NCI-H510A treated with DMSO at 0.1 percent for 48 hours (cell line): ENCODE measurements around the gene ATF6.
"Not testable (repeated sequence)": the region's sequence is repeated elsewhere in the genome, so short reads cannot be mapped to it uniquely, and the experiment has no call there.

Experiments
- DNase-seq: peaks from one replicate; lab custom pipeline; 2025; lab: John Stamatoyannopoulos, UW

The ATF6 gene

GRCh38 chr1:161733526-161733925, 32.6 kb upstream of the ATF6 start:
- DNase-seq = no peak

- DNase-seq = no peak
Observed at GRCh38 chr1:161735837-161736236, 30.3 kb upstream of the ATF6 start.

- DNase-seq = no peak
Observed at GRCh38 chr1:161736335-161736969, 29.7 kb upstream of the ATF6 start.

- DNase-seq = no peak
Observed at GRCh38 chr1:161737625-161738024, 28.5 kb upstream of the ATF6 start.

- no peak for DNase-seq
Observed at GRCh38 chr1:161738627-161739287, 27.4 kb upstream of the ATF6 start.

- no peak for DNase-seq
Observed at GRCh38 chr1:161739865-161740566, 26.1 kb upstream of the ATF6 start.

GRCh38 chr1:161740921-161741320, 25.2 kb upstream of the ATF6 start:
- DNase-seq = no peak

- DNase-seq = no peak
Observed at GRCh38 chr1:161743231-161743630, 22.9 kb upstream of the ATF6 start.

- no peak for DNase-seq
Observed at GRCh38 chr1:161747801-161748200, 18.3 kb upstream of the ATF6 start.

- peak; percentile 92 for DNase-seq
Observed at GRCh38 chr1:161749509-161750407, 16.4 kb upstream of the ATF6 start, which contains the start of gene DUSP12. Gene DUSP12, plus strand, starts transcription at chr1:161749786. Its CDS starts 16 bp downstream, at chr1:161749802.

- peak; percentile 24 for DNase-seq
Observed at GRCh38 chr1:161763522-161764098, 2.5 kb upstream of the ATF6 start.

- no peak for DNase-seq
Observed at GRCh38 chr1:161768461-161768860, 2.3 kb downstream of the ATF6 start.

GRCh38 chr1:161768986-161769672, 3.0 kb downstream of the ATF6 start:
- DNase-seq = no peak

GRCh38 chr1:161769673-161770045, 3.5 kb downstream of the ATF6 start:
- DNase-seq = not testable (repeated sequence)

GRCh38 chr1:161770250-161770649, 4.1 kb downstream of the ATF6 start:
- DNase-seq = no peak

GRCh38 chr1:161771161-161771560, 5.0 kb downstream of the ATF6 start:
- no peak for DNase-seq

- no peak for DNase-seq
Observed at GRCh38 chr1:161771973-161772372, 5.9 kb downstream of the ATF6 start.

- DNase-seq = no peak
Observed at GRCh38 chr1:161772397-161772796, 6.3 kb downstream of the ATF6 start.

- DNase-seq = no peak
Observed at GRCh38 chr1:161773791-161774190, 7.7 kb downstream of the ATF6 start.

GRCh38 chr1:161777261-161777660, 11.1 kb downstream of the ATF6 start:
- DNase-seq = no peak

- DNase-seq = no peak
Observed at GRCh38 chr1:161778522-161778921, 12.4 kb downstream of the ATF6 start.
